Prostate gland (tissue), 2 donors: ENCODE results near the gene AUTS2.

Experiments used
- CTCF ChIP-seq, 4 experiments: fragments of 200-600 bp in 2 of 4; fragments of 450-650 bp in 2 of 4; sonication (generic) in 2 of 4; IDR thresholded peaks; 1 replicate in 3 of 4; 2 replicates in 1 of 4; pipeline ENCODE4 v1.5.1; 2016 to 2019; ENCODE audit warnings: antibody characterized with exemption in 4 of 4, mild to moderate bottlenecking in 2 of 4, moderate library complexity in 2 of 4
- POLR2A ChIP-seq: fragments of 450-650 bp; IDR thresholded peaks from one replicate; pipeline ENCODE4 v1.6.1; 2016; ENCODE audit warnings: antibody characterized with exemption, mild to moderate bottlenecking

- no peak for TF ChIP-seq CTCF (IDR thresholded peaks at IDR 0.05)
- TF ChIP-seq POLR2A: no peak
Observed at GRCh38 chr7:69906283-69906995, 308.2 kb downstream of the AUTS2 start.
